Stomach (tissue), 9 donors: ENCODE data around the gene BPIFA2. TPM values are rescaled to one million over a fixed set of nuclear protein-coding genes. Genes with fewer than 3 reads are reported as not detected.

Experiments
- DNase-seq, 2 donors: peaks; one replicate each; pipeline versions ENCODE4 v3.0.0 to v3.0.0-alpha.2; 2013 to 2019
- H3K27ac ChIP-seq, 5 donors: fragments of 200-600 bp in 4 of 5; sonication (generic) in 4 of 5; one replicate each; pipeline ENCODE4 v1.5.1; 2013 to 2019; ENCODE audit warnings: mild to moderate bottlenecking in 1 of 5, moderate library complexity in 1 of 5
- H3K27me3 ChIP-seq, 3 donors: fragments of 200-600 bp; sonication (generic); one replicate each; pipeline ENCODE4 v1.5.1; 2017 to 2019; ENCODE audit warnings: mixed run types in 1 of 3
- H3K36me3 ChIP-seq, 4 donors: fragments of 200-600 bp; sonication (generic); 1 replicate in 3 of 4; 2 replicates in 1 of 4; pipeline ENCODE4 v1.5.1; 2016 to 2019
- H3K4me1 ChIP-seq, 4 donors: fragments of 200-600 bp; sonication (generic); one replicate each; pipeline ENCODE4 v1.5.1; 2016 to 2019
- H3K4me3 ChIP-seq, 4 donors: fragments of 200-600 bp; sonication (generic) in 3 of 4; one replicate each; pipeline ENCODE4 v1.5.1; 2016 to 2019; ENCODE audit warnings: mild to moderate bottlenecking in 1 of 4
- H3K9me3 ChIP-seq, 4 donors: fragments of 200-600 bp; sonication (generic); one replicate each; pipeline ENCODE4 v1.5.1; 2016 to 2019
- CTCF ChIP-seq, 7 experiments: fragments of 450-650 bp in 4 of 7; fragments of 200-600 bp in 3 of 7; sonication (generic) in 3 of 7; IDR thresholded peaks; one replicate each; pipeline ENCODE4 v1.5.1; 2016 to 2019; ENCODE audit warnings: antibody characterized with exemption in 7 of 7, control low read depth in 2 of 7, mild to moderate bottlenecking in 1 of 7
- EP300 ChIP-seq: sonication (generic); formaldehyde crosslinking; IDR thresholded peaks from one replicate; pipeline ENCODE4 v1.6.1; 2017; ENCODE audit warnings: antibody characterized with exemption
- POLR2A ChIP-seq, 4 donors: fragments of 450-650 bp; IDR thresholded peaks; one replicate each; pipeline ENCODE4 v1.6.1; 2016; ENCODE audit warnings: antibody characterized with exemption in 4 of 4, control low read depth in 2 of 4, mild to moderate bottlenecking in 1 of 4, moderate library complexity in 1 of 4
- POLR2AphosphoS5 ChIP-seq, 3 donors: sonication (generic); formaldehyde crosslinking; IDR thresholded peaks; one replicate each; pipeline ENCODE4 v1.6.1; 2016; ENCODE audit warnings: antibody characterized with exemption in 3 of 3
- WGBS, 5 donors: extraction: QIAGEN DNeasy Blood & Tissue Kit in 3 of 5; methylation state at CpG; one replicate each; pipeline versions ENCODE4 v1.1.5 to v1.1.7; 2013 to 2018; 5-methylcytosine and 5-hydroxymethylcytosine counted together
- intact Hi-C: fragments of 100-400 bp; cut with DNase I; formaldehyde crosslinking; loops from one replicate; pipeline ENCODE4 v1.15.1; 2023; ENCODE audit warnings: low total_unique reads
- polyA plus RNA-seq, 3 donors: library from polyadenylated mRNA; stranded (reverse); fragments of 200-250 nt; gene quantifications; one replicate each; pipeline ENCODE4 v1.2.3, GENCODE V29; 2013
- total RNA-seq, 5 donors: library from RNA; depleted of rRNA; stranded (reverse); fragments of >200 nt; gene quantifications; one replicate each; pipeline versions ENCODE4 v1.1.0 to v1.2.3, GENCODE V29; 2014 to 2016
- donor health status: healthy with polysubstance abuse.
- donor health status: Bipolar disorder and iron deficiency.
- donor health status: healthy.

The BPIFA2 gene
- total and polyA plus RNA-seq, 8 donors = not detected

GRCh38 chr20:33165416-33166055 is 2.4 kb upstream of the BPIFA2 start:
- no peak overlapping the region for H3K27ac ChIP-seq
- TF ChIP-seq CTCF (IDR thresholded peaks at IDR 0.05) (no peak), EP300 (no peak), POLR2A (IDR thresholded peaks at IDR 0.05) (no peak), POLR2AphosphoS5 (IDR thresholded peaks at IDR 0.05) (no peak)
- peaks cover 0 to 8% (median 0%) of the 10 kb centered on the region in 3 donors for H3K27me3 ChIP-seq
- no peak overlapping the region for H3K4me3 ChIP-seq
- H3K9me3 ChIP-seq = peaks cover 0 to 21% (median 12%) of the 10 kb centered on the region in 4 donors
- DNase-seq = no peak
- intact Hi-C loops = no loop called here
- no peaks in the 10 kb centered on the region for H3K36me3 ChIP-seq
- WGBS, 5 donors = 69 to 77% (median 73%) methylated on average over 8 of the region's 8 CpGs
- H3K4me1 ChIP-seq = no peaks in the 10 kb centered on the region

- peaks cover 0 to 26% (median 15%) of the 10 kb centered on the region in 4 donors for H3K9me3 ChIP-seq
- 78 to 92% (median 86%) methylated on average over 5 to 8 of the region's 8 CpGs for WGBS, 5 donors
- H3K4me3 ChIP-seq = no peak overlapping the region
- DNase-seq = no peak
- H3K4me1 ChIP-seq = no peaks in the 10 kb centered on the region
- intact Hi-C loops = no loop called here
- no peak overlapping the region for H3K27ac ChIP-seq
- H3K36me3 ChIP-seq = no peaks in the 10 kb centered on the region
- TF ChIP-seq POLR2AphosphoS5 (IDR thresholded peaks at IDR 0.05) = no peak
- no peak for TF ChIP-seq EP300
- no peak for TF ChIP-seq CTCF (IDR thresholded peaks at IDR 0.05)
- TF ChIP-seq POLR2A (IDR thresholded peaks at IDR 0.05) = no peak
- H3K27me3 ChIP-seq = peaks cover 0 to 8% (median 0%) of the 10 kb centered on the region in 3 donors
Measured at GRCh38 chr20:33166533-33167113, 1.3 kb upstream of the BPIFA2 start.

- Histone ChIP-seq H3K27ac (no peak overlapping the region), H3K4me1 (no peaks in the 10 kb centered on the region), H3K27me3 (peaks cover 0 to 8% (median 0%) of the 10 kb centered on the region in 3 donors), H3K36me3 (no peaks in the 10 kb centered on the region), H3K4me3 (no peak overlapping the region), H3K9me3 (peaks cover 0 to 26% (median 15%) of the 10 kb centered on the region in 4 donors)
- intact Hi-C loops = no loop called here
- DNase-seq = no peak
- WGBS, 5 donors = 51 to 54% (median 54%) methylated on average over 8 of the region's 8 CpGs
- TF ChIP-seq CTCF (IDR thresholded peaks at IDR 0.05) (peak in 3 of 7 experiments; percentile 6 to 33 (median 32)), POLR2A (IDR thresholded peaks at IDR 0.05) (no peak)
Measured at GRCh38 chr20:33169176-33169794, 1.3 kb downstream of the BPIFA2 start.

GRCh38 chr20:33172781-33173180 is 4.8 kb downstream of the BPIFA2 start:
- 49 to 63% (median 58%) methylated on average over 7 of the region's 7 CpGs for WGBS, 5 donors
- H3K36me3 ChIP-seq = no peaks in the 10 kb centered on the region
- intact Hi-C loops = no loop called here
- no peaks in the 10 kb centered on the region for H3K27me3 ChIP-seq
- H3K4me1 ChIP-seq = no peaks in the 10 kb centered on the region
- peaks cover 0 to 26% (median 15%) of the 10 kb centered on the region in 4 donors for H3K9me3 ChIP-seq
- peak in 1 of 2 donors; percentile 17 for DNase-seq
- no peak overlapping the region for H3K27ac ChIP-seq
- H3K4me3 ChIP-seq = no peak overlapping the region
- TF ChIP-seq POLR2A (IDR thresholded peaks at IDR 0.05) = no peak
